Left ventricle myocardium inferior (tissue), 1 donor: ENCODE results near the gene GPR152. TPM values are rescaled to one million over a fixed set of nuclear protein-coding genes. Genes with fewer than 3 reads are reported as not detected.

Experiments
- DNase-seq: peaks from one replicate; pipeline ENCODE4 v3.0.0-alpha.2; 2020
- H3K27ac ChIP-seq: fragments of 200-600 bp; replicated peaks from 2 replicates; pipeline ENCODE4 v1.8.0; 2021
- H3K27me3 ChIP-seq: fragments of 200-600 bp; 2 replicates; pipeline ENCODE4 v1.8.0; 2021; ENCODE audit warnings: low read depth
- H3K36me3 ChIP-seq: fragments of 200-600 bp; 2 replicates; pipeline ENCODE4 v1.8.0; 2021
- H3K4me1 ChIP-seq: fragments of 200-600 bp; 2 replicates; pipeline ENCODE4 v1.8.0; 2021
- H3K4me3 ChIP-seq: fragments of 200-600 bp; 2 replicates; pipeline ENCODE4 v1.8.0; 2021; ENCODE audit warnings: mild to moderate bottlenecking, moderate library complexity
- H3K9me3 ChIP-seq: fragments of 200-600 bp; replicated peaks from 2 replicates; pipeline ENCODE4 v1.8.0; 2021
- CTCF ChIP-seq: fragments of 200-600 bp; IDR thresholded peaks from 2 replicates; pipeline ENCODE4 v1.8.0; 2021; ENCODE audit warnings: antibody characterized with exemption, mild to moderate bottlenecking, borderline replicate concordance
- intact Hi-C: fragments of 100-400 bp; cut with micrococcal nuclease; formaldehyde crosslinking; loops from one replicate; pipeline ENCODE4 v1.11.0; 2022
- total RNA-seq: library from RNA; stranded (reverse); fragmentation: NEBNext Ultra II Directional; extraction: Animal tissue kit (Norgen Biotek cat#: 25700); gene quantifications from one replicate; pipeline ENCODE4 v1.2.1, GENCODE V29; 2021
- donor health status: DM: no; HTN: yes; CAD: no; lungs with severe emphysema.

Gene GPR152
- total RNA-seq, 1 donor from 2014 or later, result not detected

GRCh38 chr11:67433536-67434394 is 18.8 kb downstream of the GPR152 start:
- H3K9me3 ChIP-seq, result no peaks in the 10 kb centered on the region
- intact Hi-C loops, result no loop called here
- no peak overlapping the region for H3K27ac ChIP-seq
- H3K4me3 ChIP-seq, result no peak overlapping the region
- peaks cover 77% of the 10 kb centered on the region for H3K36me3 ChIP-seq
- DNase-seq, result no peak
- H3K27me3 ChIP-seq, result no peaks in the 10 kb centered on the region
- TF ChIP-seq CTCF, result no peak
- peaks cover 34% of the 10 kb centered on the region for H3K4me1 ChIP-seq

GRCh38 chr11:67432655-67433349 is 19.7 kb downstream of the GPR152 start:
- Histone ChIP-seq H3K27me3 (no peaks in the 10 kb centered on the region), H3K4me1 (peaks cover 42% of the 10 kb centered on the region), H3K4me3 (no peak overlapping the region), H3K9me3 (no peaks in the 10 kb centered on the region), H3K27ac (no peak overlapping the region), H3K36me3 (peaks cover 70% of the 10 kb centered on the region)
- intact Hi-C loops, result no loop called here
- TF ChIP-seq CTCF, result no peak
- DNase-seq, result no peak

- H3K27ac ChIP-seq, result no peak overlapping the region
- intact Hi-C loops, result no loop called here
- no peaks in the 10 kb centered on the region for H3K27me3 ChIP-seq
- H3K4me1 ChIP-seq, result peaks cover 38% of the 10 kb centered on the region
- H3K36me3 ChIP-seq, result peaks cover 65% of the 10 kb centered on the region
- no peaks in the 10 kb centered on the region for H3K9me3 ChIP-seq
- no peak overlapping the region for H3K4me3 ChIP-seq
- TF ChIP-seq CTCF, result no peak
- no peak for DNase-seq
These were observed 20.9 kb downstream of the GPR152 start for GRCh38 chr11:67431346-67432249.

GRCh38 chr11:67429722-67430121 is 22.8 kb downstream of the GPR152 start:
- Histone ChIP-seq H3K9me3 (no peaks in the 10 kb centered on the region), H3K27me3 (no peaks in the 10 kb centered on the region), H3K36me3 (peaks cover 49% of the 10 kb centered on the region), H3K4me3 (peak overlapping the region; percentile 81), H3K27ac (no peak overlapping the region), H3K4me1 (peaks cover 31% of the 10 kb centered on the region)
- no peak for DNase-seq
- TF ChIP-seq CTCF, result no peak
- intact Hi-C loops, result no loop called here

GRCh38 chr11:67429038-67429668 is 23.4 kb downstream of the GPR152 start:
- intact Hi-C loops, result no loop called here
- no peak for TF ChIP-seq CTCF
- Histone ChIP-seq H3K36me3 (peaks cover 43% of the 10 kb centered on the region), H3K27ac (peak overlapping the region; percentile 89), H3K9me3 (no peaks in the 10 kb centered on the region), H3K4me1 (peaks cover 31% of the 10 kb centered on the region), H3K4me3 (peak overlapping the region; percentile 81), H3K27me3 (no peaks in the 10 kb centered on the region)
- no peak for DNase-seq
